Stimulated activated CD8-positive, alpha-beta memory T cell treated with anti-CD3 and anti-CD28 coated beads, Interleukin-15, amount 100 ng/mL, for 24 hours (primary cell): ENCODE results near the gene RFX2.
"Not testable (repeated sequence)": the region's sequence is repeated elsewhere in the genome, so short reads cannot be mapped to it uniquely, and the experiment has no call there.

Source experiments
- DNase-seq: peaks from one replicate; pipeline ENCODE4 v3.0.0-alpha.2; 2020; ENCODE audit warnings: low read depth

The RFX2 gene

DNA sequence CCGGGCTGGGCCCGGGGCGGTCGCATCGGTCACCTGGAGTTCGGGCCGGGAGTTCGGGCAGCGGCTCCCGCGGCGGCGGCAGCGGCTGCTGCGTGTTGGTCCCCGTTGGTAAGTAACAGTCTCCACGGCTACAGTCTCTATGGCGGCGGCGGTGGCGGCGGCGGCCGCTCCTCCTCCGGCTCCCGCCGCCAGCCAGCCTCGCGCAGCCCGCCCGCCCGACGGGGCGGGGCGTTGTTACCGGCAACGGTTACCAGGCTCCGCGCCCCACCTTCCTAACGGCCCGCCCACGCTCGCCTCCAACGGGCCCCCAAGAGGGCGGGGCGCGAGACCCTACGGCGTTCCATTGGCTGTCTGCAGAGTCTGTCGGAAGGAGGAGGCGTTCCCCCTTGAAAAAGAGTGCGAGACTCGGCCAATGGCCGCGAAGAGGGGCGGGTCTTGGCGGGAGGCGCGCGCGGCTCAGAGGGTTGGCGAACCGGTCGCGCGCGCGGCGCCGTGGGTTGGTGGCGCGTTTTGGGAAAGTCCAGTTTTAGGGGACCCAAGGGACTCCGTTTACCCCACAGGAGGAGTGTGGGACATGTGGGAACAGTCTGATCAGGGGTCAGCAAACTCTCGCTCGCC is at the start of gene RFX2:
Gene RFX2, minus strand, starts transcription at position 141 of the 618 bp plus-strand sequence. CDS start 63,004 bp downstream, outside the sequence.
- peak; percentile 97 for DNase-seq

DNA sequence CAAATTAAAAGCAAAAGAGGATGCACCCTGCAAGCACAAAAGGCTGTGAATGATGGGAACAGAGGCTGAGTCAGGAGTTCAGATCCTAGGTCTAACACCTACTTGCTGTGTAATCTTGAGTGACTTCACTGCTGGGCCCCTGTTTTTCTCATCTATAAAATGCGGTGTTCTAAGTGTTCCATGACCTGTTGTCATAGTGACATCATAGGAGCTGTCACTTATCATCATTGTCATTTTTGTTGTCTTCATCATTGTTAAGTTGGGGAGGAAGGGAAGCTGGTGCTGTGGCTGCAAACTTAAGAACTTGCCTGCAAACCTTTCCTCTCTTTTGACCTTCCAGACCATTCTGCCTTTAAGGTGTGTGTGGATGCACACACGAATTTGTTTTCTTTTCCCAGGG is 45.7 kb upstream of the RFX2 start:
- no peak for DNase-seq

DNA sequence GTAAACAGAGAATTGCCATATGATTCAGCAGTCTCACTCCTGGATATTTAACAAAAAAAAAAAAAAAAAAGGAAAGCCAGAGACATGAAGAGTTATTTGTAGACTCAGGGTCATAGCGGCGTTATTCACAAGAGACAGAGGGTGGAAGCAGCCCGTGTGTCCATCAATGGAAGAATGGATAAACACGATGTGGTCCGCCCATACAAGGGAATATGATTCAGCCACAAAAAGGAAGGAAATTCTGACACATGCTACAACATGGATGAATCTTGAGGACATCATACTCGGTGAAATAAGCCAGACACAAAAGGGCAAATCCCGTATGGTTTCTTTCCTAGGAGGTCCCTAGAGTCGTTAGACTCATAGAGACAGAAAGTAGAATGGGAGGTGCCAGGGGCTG is 40.0 kb upstream of the RFX2 start:
- DNase-seq = no peak

DNA sequence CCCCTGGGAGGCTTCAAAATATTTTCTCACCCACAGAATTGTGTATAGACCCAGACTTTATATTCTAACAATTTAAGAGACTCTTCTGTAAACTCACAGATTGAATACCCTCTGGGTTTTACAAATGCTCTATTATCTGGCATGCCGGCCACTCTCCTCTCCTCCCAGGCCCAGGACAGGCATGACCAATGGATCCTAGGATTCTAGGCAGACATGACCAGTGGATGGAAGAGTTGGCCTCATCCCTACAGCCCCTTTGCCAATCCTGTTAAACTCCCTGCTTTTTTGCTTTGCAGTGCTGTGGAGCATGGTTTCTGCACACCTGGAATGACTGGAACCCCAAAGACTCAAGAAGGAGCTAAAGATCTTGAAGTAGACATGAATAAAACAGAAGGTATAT is 30.9 kb upstream of the RFX2 start:
- no peak for DNase-seq

DNA sequence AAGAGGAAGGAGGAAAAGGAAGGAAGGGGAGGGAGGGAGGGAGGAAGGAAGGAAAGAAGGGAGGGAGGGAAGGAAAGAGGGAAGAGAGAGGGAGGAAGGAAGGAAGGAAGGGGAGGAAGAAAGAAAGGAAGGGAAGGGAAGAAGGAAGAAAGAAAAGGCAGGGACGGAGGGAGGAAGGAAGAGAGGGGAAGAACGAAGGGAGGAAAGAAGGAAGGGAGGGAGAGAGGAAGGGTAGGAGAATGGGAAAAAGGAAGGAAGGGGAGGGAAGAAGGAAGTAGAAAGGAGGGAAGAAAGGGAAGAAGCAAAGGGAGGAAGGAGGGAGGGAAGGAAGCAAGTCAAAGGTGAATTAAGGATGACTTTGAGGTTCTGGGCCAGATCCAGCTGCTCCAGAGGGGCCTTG is 28.2 kb upstream of the RFX2 start:
- no peak for DNase-seq

DNA sequence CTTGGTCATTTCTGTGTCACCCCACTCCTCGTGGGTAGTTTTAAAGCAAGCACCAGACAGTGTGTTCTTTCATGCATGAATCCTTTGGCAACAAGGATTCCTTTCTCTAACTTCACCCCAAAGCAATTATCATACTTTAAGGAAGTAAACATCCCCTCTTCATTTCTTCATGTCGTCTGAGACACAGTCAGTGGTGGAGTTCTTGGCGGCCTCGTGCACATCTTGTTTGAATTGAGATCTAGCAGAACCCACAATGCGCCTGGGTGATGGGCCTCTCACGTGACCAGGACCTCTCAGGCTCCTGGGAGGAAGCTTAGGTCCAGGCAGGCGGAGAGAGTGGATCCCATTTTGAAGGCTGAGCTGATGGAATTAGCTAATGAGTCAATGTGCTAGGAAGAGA is 27.8 kb upstream of the RFX2 start:
- DNase-seq = no peak

DNA sequence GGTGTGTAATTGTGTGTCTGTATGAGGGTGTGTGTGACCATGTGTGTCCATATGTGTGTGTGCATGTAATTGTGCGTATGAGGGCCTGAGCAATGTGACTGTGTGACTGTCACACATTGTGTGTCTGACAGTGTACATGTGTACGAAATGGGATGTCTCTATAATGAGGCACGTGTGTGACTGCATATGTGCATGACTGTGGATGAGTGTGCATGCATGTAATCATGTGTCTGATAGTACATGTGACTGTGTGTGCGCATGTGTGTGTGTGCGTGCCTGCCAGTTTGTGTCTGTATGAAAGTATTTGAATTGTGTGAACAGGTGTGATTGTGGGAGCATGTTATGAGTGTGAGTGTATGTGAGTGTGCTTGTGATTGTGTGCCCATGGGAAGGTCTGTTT is 22.9 kb upstream of the RFX2 start:
- no peak for DNase-seq

DNA sequence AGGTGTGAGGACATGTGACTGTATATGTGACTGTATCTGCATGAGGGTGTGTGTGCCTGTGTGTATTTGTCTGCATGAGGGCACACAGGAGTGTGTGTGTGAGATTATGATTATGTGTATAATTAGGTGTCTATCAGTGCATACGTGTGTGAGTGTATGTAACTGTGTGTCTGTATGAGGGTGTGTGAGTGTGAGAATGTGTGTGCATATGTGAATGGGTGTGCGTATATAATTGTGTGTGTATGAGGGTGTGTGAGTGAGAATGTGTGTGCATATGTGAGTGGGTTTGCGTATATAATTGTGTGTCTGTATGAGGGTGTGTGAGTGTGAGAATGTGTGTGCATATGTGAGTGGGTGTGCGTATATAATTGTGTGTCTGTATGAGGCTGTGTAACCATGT is 22.2 kb upstream of the RFX2 start:
- no peak for DNase-seq

DNA sequence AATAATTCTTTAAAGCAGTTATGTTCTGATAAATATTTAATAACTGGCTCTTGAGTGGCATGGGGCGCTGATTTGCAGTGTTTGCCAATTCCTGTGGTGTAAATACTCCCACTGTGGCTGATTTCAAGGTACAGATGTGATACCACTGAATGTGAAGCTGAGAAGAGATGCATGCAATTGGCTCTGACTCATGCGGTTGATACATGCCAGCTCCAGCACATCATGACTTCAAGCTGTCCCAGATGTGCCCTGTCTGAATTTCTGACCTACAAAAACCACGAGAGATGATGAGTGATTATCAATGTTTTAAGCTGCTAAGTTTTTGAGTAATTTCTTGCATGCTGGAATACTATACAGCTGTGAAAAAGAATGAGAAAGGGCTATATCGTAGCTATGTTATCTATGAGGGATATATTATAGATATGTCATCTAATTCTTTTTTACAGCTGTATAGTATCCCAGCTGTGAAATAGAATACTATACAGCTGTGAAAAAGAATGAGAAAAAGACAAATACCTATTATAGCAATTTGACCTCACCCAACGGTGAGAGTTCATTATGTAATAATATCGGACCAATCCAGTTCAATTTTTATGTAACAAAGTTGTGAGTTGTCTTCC is 17.5 kb upstream of the RFX2 start:
- DNase-seq = no peak

DNA sequence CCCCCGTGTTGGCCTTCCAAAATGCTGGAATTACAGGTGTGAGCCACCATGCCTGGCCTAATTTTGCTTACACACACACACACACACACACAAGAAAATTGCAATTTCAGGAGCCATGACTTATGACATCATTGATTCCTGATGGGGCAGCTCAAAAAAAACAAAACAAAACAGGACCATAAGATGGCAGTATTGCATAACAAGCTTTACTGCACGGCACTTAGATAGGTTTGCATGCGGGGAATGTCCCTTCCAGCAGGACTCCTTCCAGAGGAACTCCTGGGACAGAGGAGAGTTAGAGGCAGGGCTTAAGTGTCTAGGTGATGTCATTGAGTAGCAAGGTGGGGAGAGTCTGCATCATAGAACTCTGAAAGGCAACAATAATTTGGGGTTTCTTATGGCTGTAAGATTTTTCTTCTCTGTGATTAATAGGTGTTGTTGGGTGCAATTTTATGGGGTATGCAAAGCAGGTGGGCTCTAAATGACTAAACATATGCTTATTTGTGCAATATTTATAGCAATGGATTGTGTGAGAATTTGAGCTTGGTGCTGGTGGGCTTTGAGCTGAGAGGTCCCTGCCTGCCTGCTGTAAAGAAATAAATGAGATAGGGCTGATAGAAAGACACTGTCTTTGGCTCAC is 16.2 kb upstream of the RFX2 start:
- DNase-seq = no peak

DNA sequence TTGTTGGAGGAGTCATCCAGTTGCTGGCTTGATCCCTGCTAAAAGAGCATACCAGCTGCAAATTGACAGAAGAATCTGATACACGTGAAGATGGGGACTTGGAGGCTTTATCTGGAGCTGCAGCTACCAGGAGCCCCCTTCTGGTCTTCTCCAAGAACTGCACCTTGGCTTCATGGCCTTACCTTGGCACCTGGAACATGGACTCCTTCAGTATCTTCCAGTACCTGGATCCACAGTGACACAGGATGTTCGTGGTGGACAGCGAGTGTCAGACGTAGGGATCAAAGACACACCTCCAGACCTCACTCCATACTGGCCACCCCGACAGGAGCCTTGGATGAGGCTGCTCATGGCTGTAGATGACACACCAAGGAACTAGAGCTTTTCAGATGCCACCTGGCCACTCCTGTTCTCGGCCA is 15.3 kb upstream of the RFX2 start:
- peak; percentile 13 for DNase-seq

DNA sequence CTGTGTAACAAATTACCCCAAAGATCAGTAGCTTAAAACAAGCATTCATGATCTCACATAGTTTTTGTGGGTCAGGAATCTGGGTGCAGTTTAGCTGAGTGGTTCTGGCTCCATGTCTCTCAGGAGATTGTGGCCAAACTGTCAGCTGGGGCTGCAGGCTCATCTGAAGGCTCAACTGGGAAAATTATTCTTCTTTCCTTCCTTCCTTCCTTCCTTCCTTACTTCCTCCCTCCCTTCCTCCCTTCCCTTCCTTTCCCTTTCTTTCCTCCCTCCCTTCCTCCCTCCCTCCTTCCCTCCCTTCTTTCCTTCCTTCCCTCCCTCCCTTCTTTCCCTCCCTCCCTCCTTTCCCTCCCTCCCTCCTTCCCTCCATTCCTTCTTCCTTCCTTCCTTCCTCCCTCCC is 8.7 kb upstream of the RFX2 start:
- no peak for DNase-seq

DNA sequence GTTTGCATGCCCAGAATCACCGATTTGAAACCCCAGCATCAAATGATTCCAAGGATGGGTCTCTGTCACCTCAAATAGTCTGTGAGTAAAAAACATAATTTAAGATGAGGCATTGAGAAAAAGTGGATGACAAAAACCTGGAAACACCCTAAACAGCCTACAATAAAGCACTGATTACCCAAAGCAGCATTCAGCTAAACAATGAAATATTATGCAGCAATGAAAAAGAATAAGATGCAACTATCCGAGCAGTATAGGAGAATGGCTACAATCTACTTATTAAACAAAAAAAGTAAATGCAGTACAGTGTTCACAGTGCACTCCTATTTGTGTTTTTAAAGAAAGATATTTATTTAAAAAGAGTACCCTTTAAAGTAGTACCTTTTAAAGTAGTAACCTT is 7.7 kb upstream of the RFX2 start:
- no peak for DNase-seq

DNA sequence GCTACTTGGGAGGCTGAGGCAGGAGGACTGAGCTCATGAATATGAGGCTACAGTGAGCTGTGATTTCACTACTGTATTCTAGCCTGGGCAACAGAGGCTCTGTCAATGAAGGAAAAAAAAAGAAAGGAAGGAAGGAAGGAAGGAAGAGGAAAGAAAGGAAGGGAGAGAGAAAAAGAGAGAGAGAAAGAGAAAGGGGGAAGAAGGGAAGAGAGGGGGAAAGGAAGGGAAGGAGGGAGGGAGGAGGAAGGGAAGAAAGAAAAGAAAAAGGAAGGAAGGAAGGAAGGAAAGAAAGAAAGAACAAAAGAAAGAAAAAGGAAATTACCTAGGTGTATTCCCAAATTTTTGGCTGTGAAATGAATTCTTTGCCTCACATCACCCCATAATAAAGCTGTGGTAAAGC is 7.2 kb upstream of the RFX2 start:
- DNase-seq = no peak

DNA sequence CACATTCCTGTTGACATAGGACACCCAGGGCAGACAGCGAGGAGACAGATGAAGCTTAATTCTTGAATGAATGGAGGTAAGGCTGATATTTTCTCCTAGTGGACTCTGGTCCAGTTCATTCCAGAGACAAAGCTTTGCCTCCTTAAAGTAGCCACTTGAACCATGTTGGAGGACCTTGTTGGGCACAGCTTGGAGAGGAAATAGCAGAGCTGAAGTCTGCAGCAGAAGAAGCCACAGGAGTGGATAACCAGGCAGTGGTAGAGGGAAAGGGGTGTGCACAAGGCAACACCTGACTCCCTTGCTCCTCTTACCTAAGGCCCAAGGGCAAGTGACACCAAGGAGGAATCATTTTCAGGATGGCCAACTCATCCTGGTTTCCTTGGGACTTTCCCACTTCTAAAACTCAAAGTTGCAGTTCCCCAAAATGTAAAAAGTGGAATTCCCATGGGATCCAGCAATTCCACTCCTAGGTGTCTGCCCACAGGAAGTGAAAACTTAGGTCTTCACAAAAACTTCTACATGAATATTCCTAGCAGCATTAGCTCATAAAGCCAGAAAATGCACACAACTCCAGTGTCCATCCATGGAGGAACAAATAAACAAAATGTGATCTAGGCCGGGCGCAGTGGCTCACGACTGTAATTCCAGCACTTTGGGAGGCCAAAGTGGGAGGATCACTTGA is 6.6 kb upstream of the RFX2 start:
- DNase-seq = no peak

DNA sequence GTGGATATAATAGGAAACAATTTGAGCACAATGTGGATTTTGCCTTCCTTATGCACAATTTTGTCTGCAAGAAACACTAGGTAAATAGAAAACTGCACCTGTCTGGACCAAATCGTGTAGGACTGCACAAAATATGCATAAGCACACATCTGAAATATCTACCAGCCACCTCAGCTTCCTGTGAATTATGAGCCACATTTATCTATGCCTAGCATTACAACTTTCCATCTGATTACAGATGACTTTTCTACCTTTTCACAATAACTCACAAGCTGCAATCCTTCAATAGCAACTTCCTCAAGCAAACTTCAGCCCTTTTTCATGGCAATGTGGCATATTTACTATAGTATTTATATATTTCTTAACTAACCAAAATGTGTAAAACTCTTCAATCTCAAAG is 5.7 kb upstream of the RFX2 start:
- DNase-seq = no peak

DNA sequence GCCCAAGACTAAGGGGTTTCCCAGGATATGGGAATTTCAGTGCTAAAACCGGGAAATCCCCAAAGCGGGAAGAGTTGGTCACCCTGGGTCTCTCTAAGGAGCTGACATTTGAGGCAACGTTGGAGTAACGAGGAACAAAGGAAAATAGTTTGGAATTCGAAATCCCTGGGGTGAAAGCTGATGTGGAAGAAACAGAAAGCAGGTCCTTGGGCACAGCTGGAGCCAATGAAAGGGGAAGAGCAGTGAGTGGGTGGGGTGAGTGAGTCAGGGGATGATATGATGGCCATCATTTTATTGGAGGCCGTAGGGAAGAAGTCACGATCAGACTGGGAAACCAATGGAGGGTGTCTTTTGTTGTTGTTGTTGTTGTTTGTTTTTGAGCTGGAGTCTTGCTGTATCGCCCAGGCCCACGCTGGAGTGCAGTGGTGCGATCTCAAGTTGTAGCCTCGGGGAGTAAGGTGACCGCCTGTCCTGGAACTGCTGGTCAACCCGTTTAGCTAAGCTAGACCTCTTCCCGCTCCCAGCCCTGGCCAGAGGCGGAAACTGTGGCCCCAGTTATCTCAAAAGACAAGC is 3.4 kb upstream of the RFX2 start:
- no peak for DNase-seq

DNA sequence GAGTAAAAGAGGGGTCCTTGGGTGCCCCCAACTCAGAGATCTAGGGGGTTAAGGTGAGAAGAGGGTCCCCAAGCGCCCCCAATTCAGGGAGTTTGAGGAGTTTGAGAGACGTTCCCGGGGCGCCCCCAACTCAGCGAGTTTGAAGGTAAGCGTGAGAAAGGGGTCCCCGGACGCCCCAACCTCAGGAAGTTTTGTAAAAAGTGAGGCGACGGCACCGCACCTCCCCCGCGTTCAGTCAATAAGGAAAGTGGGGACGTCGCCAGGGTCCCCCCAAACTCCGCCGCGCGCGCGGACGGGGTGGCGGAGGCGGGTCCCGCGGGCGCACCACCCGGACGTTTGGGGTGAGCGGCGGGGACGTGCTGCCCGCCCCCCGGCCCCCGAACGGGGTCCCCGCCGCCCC is 353 bp downstream of the RFX2 start:
- DNase-seq = no peak

DNA sequence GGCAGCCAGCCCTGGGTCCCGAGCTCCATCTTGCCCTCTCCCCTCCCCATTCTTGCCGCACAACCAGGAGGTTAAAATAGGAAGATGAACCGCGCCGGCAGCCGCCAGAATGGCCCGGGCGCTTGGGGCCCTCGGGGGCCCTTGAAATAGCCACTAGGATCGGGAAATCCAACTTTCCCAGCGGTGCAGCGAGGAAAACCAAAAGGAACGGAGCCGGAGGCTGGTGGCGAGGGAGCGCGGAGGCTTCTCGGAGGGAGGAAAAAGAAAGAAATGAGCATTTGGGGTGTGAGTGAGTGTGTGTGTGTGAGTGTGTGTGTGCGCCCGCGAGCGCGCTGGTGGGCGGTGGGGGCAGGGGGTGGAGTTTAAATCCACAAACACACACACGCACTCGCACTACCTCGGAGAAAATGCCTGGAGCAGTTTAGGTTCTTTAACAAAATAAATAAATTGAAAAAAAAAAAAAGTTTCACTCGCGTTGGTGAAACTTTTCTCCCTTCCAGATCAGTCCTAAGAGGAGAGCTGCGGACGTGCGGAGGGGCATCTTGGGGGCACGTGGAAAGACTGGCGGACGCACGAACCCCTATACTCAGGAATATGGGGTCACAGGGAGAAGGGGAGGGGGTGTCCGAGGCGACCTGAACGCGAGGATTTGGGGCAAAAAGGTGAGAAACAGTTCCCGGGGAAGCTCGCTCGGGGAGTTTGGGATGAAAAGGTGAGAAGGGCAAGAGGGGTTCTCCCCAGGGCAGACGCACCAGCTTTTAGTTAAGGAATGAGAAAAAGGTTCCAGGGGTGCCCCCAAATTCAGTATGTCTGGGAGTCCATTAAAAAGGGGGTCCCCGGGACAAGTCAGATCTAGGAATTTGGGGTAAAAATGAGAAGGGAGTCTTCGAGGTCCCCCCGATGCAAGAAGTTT is 1.3 kb downstream of the RFX2 start:
- DNase-seq = no peak

DNA sequence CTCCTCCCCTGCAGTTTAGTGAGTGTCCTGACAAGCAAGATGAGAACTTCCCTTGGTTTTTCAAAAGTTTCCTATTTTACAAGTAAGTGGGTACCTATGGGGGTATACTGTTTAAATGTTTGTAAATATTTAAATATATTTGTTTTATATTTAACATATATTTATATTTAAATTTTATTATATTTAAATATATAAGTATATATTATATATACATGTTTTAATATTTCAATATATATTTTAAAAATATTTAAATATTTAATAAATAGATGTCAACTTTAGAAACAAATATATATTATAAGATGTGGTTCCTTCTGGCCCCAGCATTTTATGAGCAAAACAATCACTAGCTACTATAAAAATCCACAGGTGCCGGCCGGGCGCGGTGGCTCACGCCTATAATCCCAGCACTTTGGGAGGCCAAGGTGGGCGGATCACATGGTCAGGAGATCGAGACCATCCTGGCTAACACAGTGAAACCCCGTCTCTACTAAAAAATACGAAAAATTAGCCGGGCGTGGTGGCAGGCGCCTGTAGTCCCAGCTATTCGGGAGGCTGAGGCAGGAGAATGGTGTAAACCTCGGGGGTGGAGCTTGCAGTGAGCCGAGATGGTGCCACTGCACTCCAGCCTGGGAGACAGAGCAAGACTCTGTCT is 3.5 kb downstream of the RFX2 start:
- not testable (repeated sequence) for DNase-seq

DNA sequence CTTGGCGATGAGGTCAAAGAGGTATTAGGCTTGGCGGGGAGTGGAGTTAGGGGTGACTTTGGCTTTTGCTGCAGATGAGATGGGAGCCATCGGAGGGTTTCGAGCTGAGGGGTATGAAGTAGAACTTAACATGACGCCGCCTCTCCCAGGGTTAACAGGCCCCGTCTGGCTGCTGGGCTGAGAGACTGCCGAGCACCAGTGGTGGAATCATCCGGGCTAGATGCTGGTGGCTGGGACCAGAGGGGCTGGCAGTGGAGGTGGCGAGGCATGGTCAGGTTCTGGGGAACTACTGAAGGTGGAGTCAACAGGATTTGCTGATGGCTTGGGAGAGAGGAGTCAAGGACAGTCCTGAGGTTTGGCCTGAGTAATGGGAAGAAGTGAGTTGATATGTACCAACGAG is 4.9 kb downstream of the RFX2 start:
- DNase-seq = no peak
